Activated T-cell treated with anti-CD3 and anti-CD28 coated beads for 1 hour (primary cell): Measurements from ENCODE around the gene ATP11A.

Experiments used
- DNase-seq: peaks from one replicate; pipeline ENCODE4 v3.0.0-alpha.2; 2020; ENCODE audit warnings: low read depth

The ATP11A gene

DNA sequence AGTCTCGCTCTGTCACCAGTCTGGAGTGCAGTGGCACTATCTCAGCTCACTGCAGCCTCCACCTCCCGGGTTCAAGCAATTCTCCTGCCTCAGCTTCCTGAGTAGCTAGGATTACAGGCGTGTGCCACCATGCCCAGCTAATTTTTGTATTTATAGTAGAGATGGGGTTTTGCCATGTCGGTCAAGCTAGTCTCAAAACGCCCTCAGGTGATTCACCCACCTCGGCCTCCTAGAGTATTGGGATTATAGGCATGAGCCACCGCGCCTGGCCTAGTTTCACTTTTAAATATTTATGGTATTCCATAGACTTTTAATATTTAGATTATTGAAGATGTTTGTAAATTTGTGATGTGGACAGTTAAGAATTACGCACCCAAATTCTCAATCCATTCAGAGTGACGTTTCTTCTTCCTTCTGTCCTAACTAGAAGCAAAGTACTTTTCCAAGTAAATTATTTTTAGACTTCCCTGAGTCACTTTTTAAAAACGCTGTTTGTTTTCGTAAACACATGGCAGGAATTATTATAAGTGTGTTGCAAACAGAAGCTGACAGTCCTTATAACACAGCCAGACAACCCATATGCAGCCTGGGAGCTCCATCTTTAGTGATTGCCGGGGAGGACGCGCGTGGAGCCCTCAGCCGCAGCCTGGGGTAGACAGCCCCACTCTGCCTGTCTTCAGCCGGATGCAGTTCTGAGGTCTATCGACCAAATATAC lies 131.7 kb downstream of the ATP11A start:
- DNase-seq = no peak

DNA sequence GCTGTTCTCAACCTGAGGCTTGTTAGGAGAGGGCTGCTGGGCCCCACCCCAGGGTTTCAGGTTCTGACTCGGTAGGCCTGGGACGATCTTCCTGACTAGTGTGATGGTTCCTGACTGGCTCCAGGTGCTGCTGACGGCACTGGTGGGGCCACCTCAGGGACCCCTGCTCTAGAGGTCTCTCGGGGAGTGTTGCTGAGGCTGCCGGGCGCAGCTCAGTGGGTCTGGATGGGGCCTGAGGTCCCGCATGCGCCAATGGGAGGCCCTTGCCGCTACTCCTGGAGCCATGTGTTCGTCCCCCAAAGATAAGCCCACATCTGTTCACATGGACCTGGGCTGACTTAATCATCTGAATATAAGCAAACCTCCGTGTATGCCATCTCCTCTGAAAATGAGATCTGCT lies 133.0 kb downstream of the ATP11A start:
- DNase-seq = no peak

DNA sequence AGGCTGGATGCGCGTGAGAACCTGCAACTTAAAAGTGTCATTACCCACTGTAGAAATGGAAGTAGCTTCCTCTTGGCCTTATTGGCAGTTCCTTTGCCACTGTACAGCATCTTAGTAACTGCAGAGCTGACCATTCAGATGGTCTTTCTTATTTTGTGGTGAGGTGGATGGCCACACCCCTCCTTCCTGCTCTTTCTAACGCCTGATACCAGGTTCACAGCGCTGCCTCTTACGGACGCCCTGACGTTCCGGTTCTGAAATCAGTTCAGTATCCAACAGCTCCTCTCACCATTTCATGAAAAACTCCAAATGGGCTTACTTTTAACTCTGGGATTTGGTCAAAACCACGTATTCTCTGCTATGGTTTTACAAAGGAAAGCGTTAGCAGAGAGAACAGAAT lies 134.6 kb downstream of the ATP11A start:
- no peak for DNase-seq

DNA sequence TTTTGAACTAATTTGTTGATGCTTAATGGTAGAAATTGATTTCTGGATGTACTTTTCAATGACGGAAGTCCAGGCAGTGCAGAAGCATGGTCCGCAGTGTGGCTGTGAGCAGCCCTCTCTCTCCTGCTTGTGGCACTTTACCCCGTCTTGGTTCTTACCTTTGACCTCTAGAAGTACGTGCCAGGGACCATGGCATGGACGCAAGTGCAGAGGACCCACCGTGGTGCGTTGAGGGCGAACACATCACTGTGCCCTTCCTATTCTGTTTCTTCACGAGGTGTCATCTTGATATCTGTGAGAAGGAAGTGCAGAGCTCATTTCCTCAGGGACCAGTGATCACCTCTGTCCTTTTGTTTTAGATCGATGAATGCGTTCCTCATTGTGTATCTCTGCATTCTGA lies 135.2 kb downstream of the ATP11A start:
- no peak for DNase-seq

DNA sequence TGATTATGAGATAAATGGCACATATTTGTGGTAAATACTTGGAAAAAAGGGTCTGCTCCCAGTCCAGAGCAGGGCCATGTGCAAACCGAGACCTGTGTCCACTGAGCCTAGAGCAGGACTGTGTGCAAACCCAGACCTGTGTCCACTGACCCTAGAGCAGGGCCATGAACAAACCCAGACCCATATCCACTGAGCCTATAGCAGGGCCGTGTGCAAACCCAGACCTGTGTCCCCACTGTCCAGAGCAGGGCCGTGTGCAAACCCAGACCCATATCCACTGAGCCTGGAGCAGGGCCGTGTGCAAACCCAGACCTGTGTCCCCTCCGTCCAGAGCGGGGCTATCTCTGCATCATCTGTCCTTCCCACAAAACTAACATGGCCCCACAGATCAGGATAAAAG lies 136.0 kb downstream of the ATP11A start:
- no peak for DNase-seq

DNA sequence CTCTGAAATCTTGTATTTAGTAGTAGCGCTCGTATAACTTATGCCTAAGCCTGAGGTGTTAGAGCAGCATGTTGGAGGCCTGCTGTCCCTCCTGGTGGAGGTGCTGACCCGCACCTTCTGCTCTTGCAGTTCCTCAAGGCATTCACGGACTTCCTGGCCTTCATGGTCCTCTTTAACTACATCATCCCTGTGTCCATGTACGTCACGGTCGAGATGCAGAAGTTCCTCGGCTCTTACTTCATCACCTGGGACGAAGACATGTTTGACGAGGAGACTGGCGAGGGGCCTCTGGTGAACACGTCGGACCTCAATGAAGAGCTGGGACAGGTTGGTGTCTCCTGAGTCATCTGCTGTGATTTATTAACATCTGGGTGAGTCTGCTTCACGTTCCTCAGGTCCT lies 136.7 kb downstream of the ATP11A start:
- no peak for DNase-seq

DNA sequence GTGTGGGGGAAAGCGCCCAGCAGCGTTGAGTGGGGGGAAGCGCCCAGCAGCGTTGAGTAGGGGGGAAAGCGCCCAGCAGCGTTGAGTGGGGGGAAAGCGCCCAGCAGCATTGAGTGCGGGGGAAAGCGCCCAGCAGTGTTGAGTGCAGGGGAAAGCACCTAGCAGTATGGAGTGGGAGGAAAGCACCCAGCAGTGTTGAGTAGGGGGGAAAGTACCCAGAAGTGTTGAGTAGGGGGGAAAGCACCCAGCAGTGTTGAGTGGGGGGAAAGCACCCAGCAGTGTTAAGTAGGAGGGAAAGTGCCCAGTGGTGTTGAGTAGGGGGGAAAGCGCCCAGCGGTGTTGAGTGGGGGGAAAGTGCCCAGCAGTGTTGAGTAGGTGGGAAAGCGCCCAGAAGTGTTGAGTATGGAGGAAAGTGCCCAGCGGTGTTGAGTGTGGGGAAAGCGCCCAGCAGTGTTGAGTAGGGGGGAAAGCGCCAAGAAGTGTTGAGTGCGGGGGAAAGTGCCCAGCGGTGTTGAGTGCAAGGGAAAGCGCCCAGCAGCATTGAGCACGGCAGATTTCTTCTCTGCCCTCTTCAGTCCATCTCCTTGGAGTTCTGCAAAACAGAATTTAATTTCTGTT lies 138.4 kb downstream of the ATP11A start:
- DNase-seq = no peak

DNA sequence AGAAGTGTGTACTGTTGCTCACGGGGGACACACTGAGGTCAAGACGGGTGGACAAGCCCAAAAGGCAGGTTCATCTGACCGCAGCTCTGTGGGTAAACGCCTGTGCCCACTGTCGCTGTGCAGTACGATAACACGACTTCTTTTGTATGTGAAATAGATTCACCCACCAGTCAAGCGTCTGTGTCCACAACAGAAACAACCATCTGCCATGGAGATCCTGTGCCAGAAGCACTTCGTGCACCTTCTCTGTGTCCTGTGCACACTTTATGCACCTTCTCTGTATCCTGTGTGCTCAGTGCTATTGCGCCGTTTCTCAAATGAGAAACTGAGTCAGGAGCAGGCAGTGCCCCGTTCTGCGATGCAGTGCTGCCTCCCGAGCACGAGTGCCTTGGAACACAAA lies 138.9 kb downstream of the ATP11A start:
- no peak for DNase-seq

DNA sequence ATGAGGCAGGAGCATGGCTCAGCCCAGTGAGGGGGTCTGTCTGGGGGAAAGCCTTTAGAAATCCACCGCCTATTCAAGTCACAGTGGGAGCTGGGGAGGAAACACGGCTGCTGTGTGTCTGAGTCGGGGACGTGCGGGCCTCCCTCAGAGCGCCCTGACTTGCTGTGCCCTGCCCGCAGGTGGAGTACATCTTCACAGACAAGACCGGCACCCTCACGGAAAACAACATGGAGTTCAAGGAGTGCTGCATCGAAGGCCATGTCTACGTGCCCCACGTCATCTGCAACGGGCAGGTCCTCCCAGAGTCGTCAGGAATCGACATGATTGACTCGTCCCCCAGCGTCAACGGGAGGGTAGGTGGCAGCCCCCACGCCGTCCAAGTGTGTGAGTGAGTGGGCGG lies 141.4 kb downstream of the ATP11A start:
- no peak for DNase-seq

DNA sequence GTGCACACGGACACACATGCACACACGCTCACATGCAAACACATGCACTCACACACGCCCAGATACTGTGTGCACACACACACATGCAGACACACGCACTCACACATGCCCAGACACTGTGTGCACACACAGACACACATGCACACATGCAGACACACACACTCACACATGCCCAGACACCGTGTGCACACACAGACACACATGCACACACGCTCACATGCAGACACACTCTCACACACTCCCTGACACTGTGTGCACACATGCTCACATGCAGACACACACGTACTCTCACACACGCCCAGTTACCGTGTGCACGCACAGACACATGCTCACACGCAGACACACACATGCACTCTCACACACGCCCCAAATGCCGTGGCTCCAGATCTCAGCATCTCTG lies 142.0 kb downstream of the ATP11A start:
- no peak for DNase-seq

DNA sequence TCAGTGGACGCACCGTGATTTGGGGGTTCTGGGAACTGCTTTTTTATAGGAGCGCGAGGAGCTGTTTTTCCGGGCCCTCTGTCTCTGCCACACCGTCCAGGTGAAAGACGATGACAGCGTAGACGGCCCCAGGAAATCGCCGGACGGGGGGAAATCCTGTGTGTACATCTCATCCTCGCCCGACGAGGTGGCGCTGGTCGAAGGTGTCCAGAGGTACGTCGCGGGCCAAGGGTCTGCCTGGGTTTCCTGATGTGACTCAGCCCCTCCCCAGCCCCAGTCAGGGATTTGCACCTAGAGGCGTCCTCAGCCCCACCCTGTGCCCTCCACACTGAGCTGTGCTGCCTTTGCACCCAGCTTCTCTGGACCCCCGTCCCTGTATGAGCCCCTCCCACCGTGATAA lies 143.0 kb downstream of the ATP11A start:
- DNase-seq = no peak

DNA sequence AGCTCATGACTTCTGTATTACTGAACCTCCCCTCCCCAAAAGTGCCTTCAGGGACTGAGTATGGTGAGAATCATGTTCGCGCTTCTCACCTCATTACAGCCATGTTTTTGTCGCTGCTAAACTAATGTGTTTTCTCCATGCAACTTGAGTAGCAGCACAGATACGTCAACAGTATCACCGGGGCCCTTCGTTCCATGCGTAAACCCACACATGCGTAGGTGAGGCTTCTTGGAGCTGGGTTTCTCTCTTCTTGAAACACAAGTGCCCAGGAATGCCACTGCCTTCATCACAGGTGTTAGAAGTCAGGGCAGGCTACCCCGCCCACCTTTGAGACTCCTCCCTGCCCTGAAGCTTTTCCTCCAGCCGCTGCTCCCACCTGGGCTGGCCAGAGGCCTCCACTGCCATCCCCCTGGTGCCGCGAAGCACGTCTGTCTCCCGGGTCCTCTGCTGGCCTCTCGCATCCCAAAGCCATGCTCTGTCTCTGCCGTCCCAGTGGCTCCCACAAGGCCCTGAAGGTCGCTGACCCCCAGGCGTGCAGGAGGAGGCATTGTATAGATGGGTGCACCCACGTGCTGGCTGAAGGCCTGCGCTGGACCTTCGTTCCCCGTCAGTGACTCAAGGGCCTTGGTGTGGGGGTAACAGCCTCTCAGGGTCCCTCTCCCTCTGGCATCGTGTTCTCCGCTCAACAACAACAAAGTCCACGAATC lies 143.9 kb downstream of the ATP11A start:
- no peak for DNase-seq

DNA sequence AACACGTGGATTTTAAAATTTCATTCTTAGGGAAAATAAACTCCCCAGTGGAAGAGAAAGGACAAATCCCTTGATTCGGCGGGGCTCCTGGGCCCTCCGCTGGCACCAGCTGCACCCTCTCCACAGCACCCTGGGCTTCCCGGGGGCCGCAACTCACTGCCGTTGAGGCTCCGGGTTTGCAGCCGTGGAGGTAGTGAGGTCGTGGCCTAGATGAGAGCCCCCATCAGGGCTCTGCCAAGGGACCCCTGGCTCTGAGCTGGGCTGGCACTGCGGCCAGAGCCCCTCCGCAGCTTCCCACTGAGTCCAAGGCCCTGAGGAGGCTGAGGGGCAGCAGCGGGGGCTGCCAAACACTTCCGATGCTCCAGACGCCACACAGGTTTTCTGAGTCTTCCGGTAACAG lies 145.5 kb downstream of the ATP11A start:
- DNase-seq = no peak

DNA sequence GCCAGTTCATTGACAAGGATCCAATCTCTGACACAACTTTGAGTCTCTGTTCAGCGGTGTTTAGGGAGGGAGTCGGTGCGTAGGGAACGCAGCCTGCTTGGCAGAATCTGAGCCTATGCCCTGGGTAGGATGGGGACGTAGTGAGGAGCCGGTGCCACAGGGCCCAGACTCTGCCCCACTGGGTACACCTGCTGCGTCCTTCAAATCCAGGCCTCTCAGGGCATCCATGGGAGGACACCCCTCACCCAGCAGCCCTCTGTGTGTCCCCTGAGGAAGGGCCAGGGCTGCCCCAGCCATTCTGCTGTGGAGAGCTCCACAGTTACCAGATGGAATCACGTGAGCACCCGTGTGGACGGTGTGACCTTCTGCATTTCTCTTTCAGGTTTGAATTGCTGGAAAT lies 146.0 kb downstream of the ATP11A start:
- DNase-seq = no peak

DNA sequence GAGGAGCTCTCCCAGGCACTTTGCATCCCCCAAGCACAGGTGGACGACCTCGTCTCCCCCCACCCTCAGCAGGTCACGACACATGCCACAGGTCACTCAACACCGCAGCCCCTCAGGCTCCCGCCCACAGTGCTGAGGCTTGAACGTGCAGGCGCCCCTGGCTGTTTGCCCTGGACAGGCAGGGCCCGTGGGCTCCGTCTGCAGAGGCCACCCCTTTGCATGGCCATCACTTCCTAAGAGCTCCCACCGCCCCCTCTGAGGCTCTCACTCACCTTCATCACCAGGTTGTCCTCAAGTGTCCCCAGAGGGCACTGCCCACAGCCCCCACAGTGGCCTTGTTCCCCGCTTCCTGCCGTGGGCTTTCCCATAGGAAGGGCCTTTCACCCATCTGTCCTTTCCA lies 147.1 kb downstream of the ATP11A start:
- no peak for DNase-seq

DNA sequence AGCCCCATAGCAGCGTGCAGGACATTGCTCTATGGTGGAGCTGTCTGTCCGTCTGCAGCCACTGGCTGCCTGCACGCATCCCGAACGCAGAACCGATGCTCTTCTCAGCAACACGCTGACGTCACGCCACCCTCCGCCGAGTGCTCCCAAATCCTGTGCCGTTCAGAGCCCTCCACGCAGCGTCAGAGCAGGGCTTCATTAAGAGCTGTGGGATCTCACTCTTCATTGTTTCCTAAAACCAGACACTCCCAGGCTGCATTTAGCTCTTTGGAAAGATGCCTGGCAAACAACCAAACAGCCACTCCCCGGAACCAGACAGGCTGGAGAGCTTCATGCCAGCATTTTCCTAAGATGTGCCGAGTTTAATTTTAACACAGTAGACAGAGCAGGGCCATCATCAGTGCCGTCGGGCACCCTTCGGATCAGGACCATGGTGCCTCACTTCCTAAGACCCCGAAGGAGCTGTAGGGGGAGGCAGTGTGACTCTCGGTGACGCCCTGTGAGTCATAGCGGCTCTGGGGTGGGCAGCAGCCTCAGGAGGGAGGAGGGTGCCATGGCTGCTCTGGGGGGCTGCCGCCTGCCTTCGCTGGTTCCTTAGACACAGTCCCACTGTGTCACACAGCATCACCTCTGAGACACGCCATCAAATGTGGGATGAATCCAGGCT lies 147.7 kb downstream of the ATP11A start:
- DNase-seq = no peak

DNA sequence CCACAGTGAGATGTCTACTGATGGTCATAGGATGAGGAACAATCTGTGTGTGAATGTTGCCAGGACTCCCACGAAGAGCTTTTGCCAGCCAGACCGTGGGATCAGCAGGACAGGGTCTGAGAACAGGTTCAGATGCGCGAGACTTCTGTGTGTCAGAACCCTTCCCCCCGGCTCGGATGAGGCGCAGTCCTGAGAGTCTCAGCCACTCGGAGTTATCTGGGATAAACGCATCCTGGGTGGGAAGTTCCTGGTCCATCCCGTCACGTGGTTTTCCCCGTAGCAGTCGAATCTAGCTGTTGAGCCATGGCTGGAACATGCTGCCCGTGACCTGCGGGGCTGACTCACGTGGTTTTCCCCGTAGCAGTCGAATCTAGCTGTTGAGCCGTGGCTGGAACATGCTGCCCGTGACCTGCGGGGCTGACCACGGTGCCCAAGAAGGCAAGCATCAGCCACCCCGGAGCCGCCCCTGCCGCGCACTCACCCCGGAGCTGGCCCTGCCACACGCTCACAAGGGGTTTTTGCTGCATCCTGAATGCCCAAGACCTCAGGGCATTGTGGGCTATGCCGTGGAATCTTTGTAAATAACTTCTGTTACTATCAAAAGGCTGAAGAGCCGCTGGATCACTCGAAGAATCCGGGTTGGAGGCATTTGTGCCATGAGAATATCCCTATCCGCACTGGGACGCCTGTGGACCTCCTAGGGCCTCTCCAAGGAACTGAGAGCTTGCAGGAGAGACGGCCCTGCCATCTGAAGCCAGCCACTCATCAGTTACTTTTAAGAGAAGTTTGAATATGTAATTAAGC lies 148.4 kb downstream of the ATP11A start:
- DNase-seq = no peak

DNA sequence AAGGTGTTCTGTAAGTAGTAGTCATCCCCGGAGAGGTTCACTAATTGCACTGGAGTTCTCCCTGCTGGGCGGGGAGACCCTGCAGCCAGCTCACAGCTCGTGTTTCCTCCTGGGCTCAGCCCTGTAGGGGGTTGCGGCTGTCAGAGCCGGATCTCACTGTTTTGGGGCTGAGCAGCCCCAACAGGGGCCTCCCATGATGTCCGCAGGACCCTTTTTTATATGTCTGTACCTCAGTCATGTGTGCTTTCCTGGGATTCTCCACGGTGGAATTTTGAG lies 148.9 kb downstream of the ATP11A start:
- no peak for DNase-seq

DNA sequence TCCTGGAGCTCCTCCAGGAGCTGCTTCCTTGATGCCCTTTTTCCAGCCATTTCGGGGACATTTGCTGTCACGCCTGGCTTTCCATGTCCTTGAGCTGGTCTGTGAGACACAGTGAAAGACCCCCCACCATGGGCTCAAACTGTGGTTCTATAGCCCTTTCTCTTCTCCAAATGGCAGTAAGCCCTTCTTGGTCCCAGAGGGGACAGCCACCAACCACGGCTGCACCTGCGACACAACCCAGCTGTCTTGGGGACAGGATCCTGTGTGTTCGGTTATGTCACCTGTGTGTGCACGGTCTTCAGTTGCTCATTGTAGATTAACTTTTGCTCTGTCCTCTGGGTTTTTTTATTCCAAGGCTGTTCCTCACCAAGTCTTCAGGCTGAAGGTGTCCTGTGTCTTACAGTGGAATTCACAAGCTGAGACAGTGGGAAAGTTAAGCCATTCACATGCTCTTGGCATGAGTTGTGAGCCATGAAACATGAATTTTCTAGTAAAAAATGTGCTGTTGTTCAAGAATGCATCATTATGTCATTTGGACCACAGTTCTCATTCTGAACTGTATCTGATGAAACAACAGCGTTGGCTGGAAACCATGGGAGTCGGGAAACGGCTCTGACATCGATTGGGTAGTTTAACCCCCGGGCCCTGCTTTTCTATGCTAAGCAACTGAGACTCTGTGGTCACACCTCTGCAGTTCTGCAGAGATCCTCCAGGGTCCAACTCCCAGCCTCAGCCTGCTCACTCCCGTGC lies 149.7 kb downstream of the ATP11A start:
- no peak for DNase-seq

DNA sequence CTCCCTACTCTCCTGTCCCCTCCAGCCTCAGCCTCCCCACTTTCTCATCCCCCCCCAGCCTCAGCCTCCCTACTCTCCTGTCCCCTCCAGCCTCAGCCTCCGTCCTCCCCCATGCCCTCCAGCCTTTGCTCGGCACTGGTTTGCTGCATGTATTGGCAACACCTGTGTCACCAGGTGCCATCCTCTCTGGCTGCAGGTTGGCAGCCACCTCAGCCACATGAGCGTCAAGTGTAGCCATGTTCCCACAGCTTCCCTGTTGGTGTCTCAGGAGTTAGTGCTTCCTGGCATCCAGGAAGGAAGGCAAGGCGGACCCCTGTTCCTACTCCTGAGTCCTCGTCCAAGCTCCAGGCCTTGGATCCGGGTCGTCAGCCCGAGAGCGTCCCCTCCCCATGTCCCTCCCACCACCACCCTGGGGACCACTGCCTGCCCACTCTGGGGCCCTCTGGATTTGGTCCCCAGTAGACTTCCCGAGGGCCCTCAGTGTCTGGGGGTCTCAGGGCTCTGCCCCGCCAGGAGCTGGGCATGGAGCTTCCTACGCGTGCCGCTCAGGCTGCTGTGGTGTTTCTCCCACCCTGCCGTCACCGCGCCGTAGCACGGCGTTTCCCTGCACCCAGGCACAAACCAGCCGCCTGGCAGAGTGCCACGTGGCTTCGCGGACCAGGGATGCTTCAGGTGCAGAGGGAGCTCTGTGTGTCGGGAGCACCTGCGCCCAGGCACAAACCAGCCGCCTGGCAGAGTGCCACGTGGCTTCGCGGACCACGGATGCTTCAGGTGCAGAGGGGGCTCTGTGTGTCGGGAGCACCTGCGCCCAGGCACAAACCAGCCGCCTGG lies 150.8 kb downstream of the ATP11A start:
- no peak for DNase-seq
